Activated CD8-positive, alpha-beta T cell treated with anti-CD3 and anti-CD28 coated beads, Interleukin-2, amount 10 ng/mL, durations not matched to agents 7 days and 5 days (primary cell): ENCODE measurements around the gene KCTD13. TPM values are rescaled to one million over a fixed set of nuclear protein-coding genes. Genes with fewer than 3 reads are reported as not detected.
A peak's percentile ranks its signal among the peaks of the same experiment; 100 is the strongest.
"Not testable (repeated sequence)": the region's sequence is repeated elsewhere in the genome, so short reads cannot be mapped to it uniquely, and the experiment has no call there.

Experiments used
- ATAC-seq: fragments of 150-1000 bp; cut with Tn5 transposase; one replicate; pipeline ENCODE4 v1.10.0; 2021; ENCODE audit warnings: moderate library complexity
- CTCF ChIA-PET: fragments of 350-600 bp; sonication (Branson Sonifier 250); formaldehyde crosslinking; loops from one replicate; lab custom pipeline; 2021; ENCODE audit warnings: antibody characterized with exemption; lab: Charles Lee
- POLR2A ChIA-PET: fragments of 350-600 bp; sonication (Branson Sonifier 250); formaldehyde crosslinking; loops from one replicate; lab custom pipeline; 2021; ENCODE audit warnings: antibody characterized with exemption; lab: Charles Lee
- DNase-seq: peaks from one replicate; pipeline ENCODE4 v3.0.0-alpha.2; 2020
- H3K27ac Mint-ChIP-seq: one replicate; pipeline ENCODE4 v1.8.0; 2021; ENCODE audit warnings: mild to moderate bottlenecking, mixed read lengths
- H3K27me3 Mint-ChIP-seq: one replicate; pipeline ENCODE4 v1.8.0; 2021; ENCODE audit warnings: low read depth, mixed read lengths
- H3K36me3 Mint-ChIP-seq: one replicate; pipeline ENCODE4 v1.8.0; 2021; ENCODE audit warnings: low read depth, mixed read lengths
- H3K4me1 Mint-ChIP-seq: one replicate; pipeline ENCODE4 v1.8.0; 2021; ENCODE audit warnings: low read depth, mixed read lengths
- H3K4me3 Mint-ChIP-seq: one replicate; pipeline ENCODE4 v1.8.0; 2021; ENCODE audit warnings: mild to moderate bottlenecking, mixed read lengths
- H3K9me3 Mint-ChIP-seq: one replicate; pipeline ENCODE4 v1.8.0; 2022; ENCODE audit warnings: mixed read lengths; ENCODE audit not compliant: insufficient read depth
- total RNA-seq, 2 experiments: library from RNA; stranded (reverse); gene quantifications; one replicate each; pipeline ENCODE4 v1.2.3, GENCODE V29; 2021

Gene KCTD13
- total RNA-seq, 2 experiments from 2014 or later, result 33.8 to 35.5 TPM

DNA sequence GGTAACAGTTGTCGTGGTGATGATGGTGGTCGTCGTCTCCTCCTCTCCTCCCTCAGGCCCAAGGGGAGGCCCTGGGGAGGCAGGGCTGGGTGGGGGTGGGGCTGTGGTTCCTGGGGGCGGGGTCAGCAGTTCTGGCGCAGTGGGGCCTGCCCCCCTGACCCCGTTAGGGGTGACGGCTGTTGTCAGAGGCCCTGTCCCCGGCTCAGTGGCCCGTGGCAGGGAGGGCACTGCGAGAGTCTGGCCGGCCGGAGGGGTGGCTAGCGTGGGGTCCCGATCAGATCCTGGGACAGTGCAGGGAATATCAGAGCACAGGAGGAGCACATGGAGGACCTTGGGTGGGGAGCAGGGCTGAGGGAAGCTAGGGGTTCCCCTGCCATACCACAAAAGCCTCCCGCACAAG lies 29.2 kb downstream of the KCTD13 start:
- no peak overlapping the region for H3K27ac Mint-ChIP-seq
- DNase-seq (no peak), ATAC-seq (no peak)
- H3K9me3 Mint-ChIP-seq, result no peaks in the 10 kb centered on the region
- H3K27me3 Mint-ChIP-seq, result peaks cover 22% of the 10 kb centered on the region
- no peak overlapping the region for H3K4me3 Mint-ChIP-seq
- ChIA-PET POLR2A (interaction anchor here (0.7 kb wide), 1 partner anchor 188 kb away, joined by 3 read pairs; no protein-coding TSS in a partner anchor), CTCF (no interaction called here)
- H3K4me1 Mint-ChIP-seq, result peaks cover 8% of the 10 kb centered on the region
- no peaks in the 10 kb centered on the region for H3K36me3 Mint-ChIP-seq

DNA sequence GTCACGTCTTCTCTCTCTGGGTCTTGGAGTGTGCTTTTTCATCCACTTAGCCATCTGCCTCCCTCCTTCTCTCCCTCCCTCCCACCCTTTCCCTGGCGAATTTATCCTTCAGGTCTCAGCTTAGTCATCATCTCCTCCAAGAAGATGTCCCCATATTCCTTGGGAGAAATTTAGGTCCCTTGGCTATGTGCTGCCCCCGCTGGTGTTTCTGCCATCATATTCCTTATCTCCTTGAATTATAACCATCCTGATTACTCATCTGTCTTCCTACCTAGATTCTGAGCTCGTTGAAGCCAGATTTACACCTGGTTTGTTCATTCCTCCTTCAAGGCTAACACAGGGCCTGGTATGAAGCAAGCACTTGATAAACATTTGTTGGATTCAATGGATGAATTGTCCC lies 31.7 kb downstream of the KCTD13 start:
- H3K9me3 Mint-ChIP-seq, result no peaks in the 10 kb centered on the region
- H3K27me3 Mint-ChIP-seq, result peaks cover 16% of the 10 kb centered on the region
- no peaks in the 10 kb centered on the region for H3K36me3 Mint-ChIP-seq
- ChIA-PET POLR2A (no interaction called here), CTCF (no interaction called here)
- H3K4me3 Mint-ChIP-seq, result no peak overlapping the region
- DNase-seq (no peak), ATAC-seq (no peak)
- H3K4me1 Mint-ChIP-seq, result no peaks in the 10 kb centered on the region
- no peak overlapping the region for H3K27ac Mint-ChIP-seq

DNA sequence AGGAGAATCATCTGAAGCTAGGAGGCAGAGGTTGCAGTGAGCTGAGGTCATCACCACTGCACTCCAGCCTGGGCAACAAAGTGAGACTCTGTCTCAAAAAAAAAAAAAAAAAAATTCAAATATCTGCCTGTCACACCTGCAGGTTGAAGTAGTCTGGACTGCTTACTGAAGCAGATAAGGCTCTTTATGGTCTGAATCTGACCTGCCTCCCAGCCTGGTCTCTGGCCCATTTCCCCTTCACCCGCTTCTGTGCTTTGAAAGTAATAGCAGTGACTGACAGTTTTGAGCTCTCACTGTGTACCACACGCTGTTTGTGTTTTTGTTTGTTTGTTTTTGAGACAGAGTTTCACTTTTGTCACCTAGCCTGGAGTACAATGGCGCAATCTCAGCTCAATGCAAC lies 32.5 kb downstream of the KCTD13 start:
- H3K4me3 Mint-ChIP-seq, result no peak overlapping the region
- CTCF ChIA-PET, result no interaction called here
- H3K4me1 Mint-ChIP-seq, result no peaks in the 10 kb centered on the region
- no peak overlapping the region for H3K27ac Mint-ChIP-seq
- POLR2A ChIA-PET, result no interaction called here
- H3K27me3 Mint-ChIP-seq, result peaks cover 14% of the 10 kb centered on the region
- ATAC-seq (no peak), DNase-seq (no peak)
- no peaks in the 10 kb centered on the region for H3K36me3 Mint-ChIP-seq
- no peaks in the 10 kb centered on the region for H3K9me3 Mint-ChIP-seq

DNA sequence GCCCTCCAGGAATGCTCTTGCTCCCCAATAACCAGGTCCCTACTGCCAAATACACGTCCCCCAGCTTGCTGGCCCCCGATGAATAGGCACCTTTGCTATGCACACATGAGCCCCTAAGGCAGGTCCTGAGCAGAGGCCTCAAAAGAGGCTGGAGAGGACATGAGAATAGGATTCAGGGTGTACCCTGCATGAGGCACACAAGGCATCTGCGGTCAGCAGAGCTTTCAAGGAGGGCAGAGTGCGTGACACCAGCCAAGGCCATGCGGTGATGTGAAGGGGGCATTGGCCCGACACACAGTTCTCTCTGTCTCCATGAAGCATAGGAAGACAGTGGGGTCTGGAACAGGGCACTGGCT lies 33.6 kb downstream of the KCTD13 start:
- Mint-ChIP-seq H3K4me3 (no peak overlapping the region), H3K27me3 (peaks cover 3% of the 10 kb centered on the region), H3K27ac (no peak overlapping the region), H3K36me3 (no peaks in the 10 kb centered on the region), H3K9me3 (no peaks in the 10 kb centered on the region), H3K4me1 (no peaks in the 10 kb centered on the region)
- DNase-seq (no peak), ATAC-seq (no peak)
- ChIA-PET CTCF (no interaction called here), POLR2A (no interaction called here)

DNA sequence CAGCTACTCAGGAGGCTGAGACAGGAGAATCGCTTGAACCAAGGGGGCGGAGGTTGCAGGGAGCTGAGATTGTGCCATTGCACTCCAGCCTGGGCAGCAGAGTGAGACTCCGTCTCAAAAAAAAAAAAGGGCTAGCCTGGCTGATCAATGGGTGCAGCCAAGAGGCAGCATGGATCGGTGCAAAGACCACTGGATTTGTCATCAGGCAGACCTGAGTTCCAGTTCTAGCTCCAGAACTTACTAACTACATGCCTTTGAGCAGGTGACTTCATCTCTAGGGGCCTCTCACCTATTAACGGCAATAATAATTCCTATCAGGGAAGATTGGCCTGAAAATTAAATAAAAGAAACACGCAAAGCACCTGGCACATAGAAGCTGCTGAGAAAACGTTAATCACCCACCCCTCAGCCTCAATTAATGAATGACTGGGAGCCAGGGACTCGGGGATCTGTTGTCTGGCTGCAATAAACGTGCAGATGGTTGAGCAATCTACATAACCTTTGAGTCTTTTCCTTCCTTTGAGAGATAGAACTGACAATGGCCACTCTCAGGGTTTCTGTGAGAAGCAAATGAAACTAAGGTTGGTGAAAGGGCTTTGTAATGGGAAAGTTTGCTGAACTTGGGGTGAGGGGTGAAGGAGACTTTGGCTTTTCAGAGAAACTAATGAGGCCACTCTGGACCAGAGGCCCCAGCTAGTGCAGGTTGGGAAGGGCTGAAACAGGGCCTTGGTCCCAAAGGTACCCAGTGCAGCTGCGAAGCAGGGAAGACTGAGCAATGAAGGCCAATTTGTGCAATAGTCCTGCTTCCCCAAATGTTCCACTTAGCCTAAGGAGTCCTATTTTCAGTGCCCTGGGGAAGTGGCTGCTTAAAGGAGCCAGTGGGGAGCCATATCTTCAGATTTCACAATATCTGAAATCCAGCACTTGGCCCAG lies 34.2 kb downstream of the KCTD13 start:
- ATAC-seq, result no peak
- ChIA-PET POLR2A (no interaction called here), CTCF (interaction anchor here (1.3 kb wide), 1 partner anchor 43 kb away, joined by 3 read pairs; no protein-coding TSS in a partner anchor)
- Mint-ChIP-seq H3K4me1 (no peaks in the 10 kb centered on the region), H3K27me3 (no peaks in the 10 kb centered on the region), H3K36me3 (no peaks in the 10 kb centered on the region), H3K9me3 (no peaks in the 10 kb centered on the region), H3K4me3 (no peak overlapping the region), H3K27ac (no peak overlapping the region)
- no peak for DNase-seq

DNA sequence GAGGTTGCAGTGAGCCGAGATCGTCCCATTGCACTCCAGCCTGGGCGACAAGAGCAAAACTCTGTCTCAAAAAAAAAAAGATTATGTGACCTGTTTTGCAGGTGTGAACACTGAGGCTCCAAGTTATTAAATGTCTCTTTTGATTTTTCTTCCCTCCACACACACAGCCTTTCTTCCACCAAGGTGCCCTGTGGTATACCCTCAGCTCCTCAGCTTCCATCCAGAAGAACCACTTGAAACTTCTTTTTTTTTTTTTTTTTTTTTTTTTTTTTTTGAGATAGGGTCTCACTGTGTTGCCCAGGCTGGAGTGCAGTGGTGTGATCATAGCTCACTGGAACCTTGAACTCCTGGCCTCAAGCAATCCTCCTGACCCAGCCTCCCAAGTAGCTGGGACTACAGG lies 36.7 kb downstream of the KCTD13 start:
- ATAC-seq, H3K4me1 Mint-ChIP-seq, H3K9me3 Mint-ChIP-seq, H3K27ac Mint-ChIP-seq, H3K36me3 Mint-ChIP-seq, POLR2A ChIA-PET, DNase-seq, H3K4me3 Mint-ChIP-seq, H3K27me3 Mint-ChIP-seq, CTCF ChIA-PET: not testable (repeated sequence)

DNA sequence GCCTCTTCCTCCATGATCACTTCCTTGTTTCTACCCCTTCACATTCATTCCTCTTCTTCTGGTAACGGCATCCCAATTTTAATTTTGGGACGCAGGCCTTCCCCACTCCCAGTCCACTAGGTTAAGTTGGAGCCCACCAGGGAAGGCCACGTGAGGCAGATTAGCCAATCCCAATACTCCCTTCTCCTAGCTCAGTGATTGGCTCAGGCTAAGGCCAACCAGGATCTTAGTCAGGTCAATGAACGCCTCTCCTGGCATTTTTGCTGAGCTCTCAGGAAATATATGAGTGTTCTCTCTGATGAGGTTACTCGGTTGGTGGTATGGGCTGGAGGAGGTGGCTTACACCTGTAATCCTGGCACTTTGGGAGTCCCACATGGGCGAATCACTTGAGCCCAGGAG lies 42.0 kb downstream of the KCTD13 start:
- no peak overlapping the region for H3K27ac Mint-ChIP-seq
- H3K36me3 Mint-ChIP-seq, result no peaks in the 10 kb centered on the region
- POLR2A ChIA-PET, result no interaction called here
- peaks cover 6% of the 10 kb centered on the region for H3K27me3 Mint-ChIP-seq
- no peak overlapping the region for H3K4me3 Mint-ChIP-seq
- DNase-seq (no peak), ATAC-seq (no peak)
- CTCF ChIA-PET, result no interaction called here
- no peaks in the 10 kb centered on the region for H3K9me3 Mint-ChIP-seq
- no peaks in the 10 kb centered on the region for H3K4me1 Mint-ChIP-seq

DNA sequence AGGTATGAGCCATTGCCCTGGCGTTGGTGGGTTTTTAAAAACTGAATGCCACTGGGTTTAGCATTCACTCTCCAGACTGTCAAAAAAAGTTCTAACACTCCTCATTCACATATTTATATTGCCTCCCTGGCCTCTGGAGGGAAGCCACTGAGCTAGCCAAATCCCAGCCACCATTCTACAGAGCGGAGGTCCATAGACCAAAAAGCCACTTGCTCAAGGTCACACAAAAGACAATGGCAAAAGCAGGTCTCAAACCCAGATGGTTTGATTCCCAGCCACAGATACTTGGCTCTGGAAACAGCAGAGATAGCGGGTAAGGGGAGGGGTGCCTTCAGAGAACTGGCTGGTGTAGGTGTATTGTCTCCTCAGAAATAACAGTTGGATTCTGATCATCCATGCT lies 45.0 kb downstream of the KCTD13 start:
- DNase-seq (no peak), ATAC-seq (no peak)
- peaks cover 16% of the 10 kb centered on the region for H3K4me1 Mint-ChIP-seq
- no peaks in the 10 kb centered on the region for H3K36me3 Mint-ChIP-seq
- H3K27me3 Mint-ChIP-seq, result peaks cover 26% of the 10 kb centered on the region
- ChIA-PET CTCF (no interaction called here), POLR2A (no interaction called here)
- no peaks in the 10 kb centered on the region for H3K9me3 Mint-ChIP-seq
- H3K27ac Mint-ChIP-seq, result no peak overlapping the region
- H3K4me3 Mint-ChIP-seq, result no peak overlapping the region

DNA sequence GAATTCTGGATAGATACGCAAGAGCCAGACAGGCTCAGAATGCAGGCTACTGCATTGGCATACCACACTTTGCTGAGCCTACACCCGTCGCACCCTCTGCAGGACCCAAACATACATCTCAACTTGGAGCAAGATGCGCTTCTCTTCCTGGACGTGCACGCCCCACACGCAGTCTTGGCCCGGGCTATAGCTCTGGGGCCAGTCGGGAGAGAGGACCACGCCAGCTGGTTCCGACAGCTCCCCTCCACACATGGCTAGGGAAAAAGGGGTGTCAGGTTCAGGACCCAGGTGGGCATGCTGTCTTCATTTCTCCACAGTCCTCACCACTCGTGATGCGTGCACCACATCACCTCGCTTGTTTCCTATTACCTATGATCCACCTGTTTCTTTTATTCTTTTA lies 47.9 kb downstream of the KCTD13 start:
- CTCF ChIA-PET, result interaction anchor here (0.8 to 2.0 kb wide), 4 partner anchors 30 to 154 kb away, joined by 3 to 7 read pairs (median 6); partner anchors contain the start of gene TMEM219
- no peaks in the 10 kb centered on the region for H3K9me3 Mint-ChIP-seq
- no peaks in the 10 kb centered on the region for H3K36me3 Mint-ChIP-seq
- peaks cover 30% of the 10 kb centered on the region for H3K27me3 Mint-ChIP-seq
- POLR2A ChIA-PET, result interaction anchor here (0.6 to 1.0 kb wide), 2 partner anchors 9 to 12 kb away, joined by 3 read pairs; no protein-coding TSS in a partner anchor
- ATAC-seq (no peak), DNase-seq (no peak)
- no peak overlapping the region for H3K27ac Mint-ChIP-seq
- peaks cover 16% of the 10 kb centered on the region for H3K4me1 Mint-ChIP-seq
- no peak overlapping the region for H3K4me3 Mint-ChIP-seq

DNA sequence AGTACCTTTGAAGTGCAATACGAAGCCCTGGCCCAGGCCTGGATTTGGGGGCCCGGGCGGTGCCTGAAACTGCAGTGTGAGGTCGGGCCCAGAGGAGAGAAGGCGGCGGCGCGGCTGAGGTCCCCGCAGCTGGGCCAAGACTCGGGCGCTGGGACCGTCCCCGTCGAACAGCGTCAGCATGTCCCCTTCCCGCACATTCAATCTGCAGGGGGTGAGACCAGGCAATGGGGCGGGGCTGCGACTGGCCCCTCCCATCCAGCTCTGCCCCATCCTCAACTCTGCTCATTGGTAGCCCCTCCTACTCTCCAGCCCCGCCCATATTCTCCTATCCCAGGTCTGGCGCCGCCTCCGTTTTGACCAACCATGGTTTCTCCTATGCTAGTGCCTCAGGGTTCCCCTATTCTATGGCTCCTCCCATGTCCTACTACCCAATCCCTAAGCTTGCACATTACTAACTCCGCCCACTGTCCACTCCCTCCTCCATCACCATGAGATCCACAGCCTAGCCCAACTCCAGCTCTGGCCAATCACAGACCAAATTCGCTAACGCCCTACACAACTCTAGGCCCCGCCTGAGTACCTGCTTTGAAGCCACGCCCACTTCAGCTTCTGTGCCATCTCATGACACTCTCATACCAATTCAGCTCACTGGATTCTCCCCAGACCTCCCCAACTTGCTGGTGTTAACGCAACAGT lies 48.6 kb downstream of the KCTD13 start:
- no peak overlapping the region for H3K27ac Mint-ChIP-seq
- POLR2A ChIA-PET, result interaction anchor here (0.6 to 1.4 kb wide), 3 partner anchors 8 to 13 kb away, joined by 3 to 4 read pairs (median 3); no protein-coding TSS in a partner anchor
- ATAC-seq, result peak; percentile 70
- CTCF ChIA-PET, result interaction anchor here (0.8 to 2.0 kb wide), 7 partner anchors 14 to 155 kb away, joined by 3 to 7 read pairs (median 4); partner anchors contain the start of genes CDIPT and TMEM219
- peak; percentile 55 for DNase-seq
- H3K4me3 Mint-ChIP-seq, result no peak overlapping the region
- H3K9me3 Mint-ChIP-seq, result no peaks in the 10 kb centered on the region
- peaks cover 27% of the 10 kb centered on the region for H3K27me3 Mint-ChIP-seq
- H3K36me3 Mint-ChIP-seq, result no peaks in the 10 kb centered on the region
- peaks cover 16% of the 10 kb centered on the region for H3K4me1 Mint-ChIP-seq

DNA sequence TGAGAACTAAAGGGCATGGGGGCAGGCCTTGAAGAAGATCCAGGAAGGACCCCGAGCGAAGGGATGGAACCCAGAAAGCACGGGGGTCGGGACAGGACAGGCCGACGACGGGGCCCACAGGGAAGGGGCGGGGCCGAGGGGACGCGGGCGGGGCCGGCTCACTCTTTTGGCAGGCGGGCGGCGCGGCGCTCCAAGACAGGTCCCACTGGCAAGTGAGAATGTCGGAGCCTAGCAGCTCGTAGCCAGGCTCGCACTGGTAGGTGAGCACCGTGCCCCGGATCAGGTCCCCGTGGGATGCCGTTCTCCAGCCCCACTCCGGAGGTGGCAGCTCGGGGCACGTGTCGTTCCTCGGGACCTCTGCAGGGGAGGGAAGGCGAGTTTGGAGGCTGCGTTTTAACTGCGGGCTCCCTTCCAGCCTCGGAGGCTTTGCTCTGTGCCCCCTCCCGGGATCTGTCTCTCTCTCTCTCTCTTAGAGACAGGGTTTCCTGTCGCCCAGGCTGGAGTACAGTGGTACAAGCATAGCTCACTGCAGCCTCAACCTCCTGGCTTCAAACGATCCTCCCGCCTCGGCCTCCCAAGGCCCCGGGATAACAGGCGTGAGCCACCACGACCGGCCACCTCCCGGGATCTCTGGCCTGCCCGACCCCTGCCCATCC lies 49.3 kb downstream of the KCTD13 start:
- CTCF ChIA-PET, result interaction anchor here (1.1 to 2.0 kb wide), 5 partner anchors 14 to 155 kb away, joined by 3 to 7 read pairs (median 4); partner anchors contain the start of gene CDIPT
- peaks cover 27% of the 10 kb centered on the region for H3K27me3 Mint-ChIP-seq
- DNase-seq (peak; percentile 40), ATAC-seq (peak; percentile 50)
- peaks cover 16% of the 10 kb centered on the region for H3K4me1 Mint-ChIP-seq
- peak overlapping the region; percentile 55 for H3K4me3 Mint-ChIP-seq
- H3K27ac Mint-ChIP-seq, result no peak overlapping the region
- H3K9me3 Mint-ChIP-seq, result no peaks in the 10 kb centered on the region
- H3K36me3 Mint-ChIP-seq, result no peaks in the 10 kb centered on the region
- POLR2A ChIA-PET, result interaction anchor here (1.4 kb wide), 1 partner anchor 13 kb away, joined by 4 read pairs; no protein-coding TSS in a partner anchor
